ENCODE measurements around the gene HIRIP3.

The HIRIP3 gene

GRCh38 chr16:29943846-29944799 is 51.3 kb downstream of the HIRIP3 start:
- H3K4me3 ChIP-seq (replicated peaks; ENCODE audit: insufficient read depth, low read length) = no peak overlapping the region
- H3K27ac ChIP-seq (replicated peaks) = no peak overlapping the region
- no peaks in the 10 kb centered on the region for H3K27me3 ChIP-seq (ENCODE audit: insufficient read depth, poor library complexity, severe bottlenecking)
- no peak for DNase-seq (ENCODE audit: low read depth in 1 of 2, low spot score in 1 of 2)
- TF ChIP-seq POLR2AphosphoS5 (IDR thresholded peaks at IDR 0.05; ENCODE audit: low read depth) (no peak), SPI1 (IDR thresholded peaks at IDR 0.05; ENCODE audit: borderline replicate concordance, low read depth) (no peak), GABPA (IDR thresholded peaks at IDR 0.05; ENCODE audit: low read depth) (no peak), REST (IDR thresholded peaks at IDR 0.05; ENCODE audit: insufficient replicate concordance, low read depth) (no peak), CTCF (IDR thresholded peaks at IDR 0.05; ENCODE audit: insufficient read depth, low read length) (no peak)
